Esophagus muscularis mucosa (tissue), 4 donors: ENCODE data around the gene HS3ST5. TPM values are rescaled to one million over a fixed set of nuclear protein-coding genes. Genes with fewer than 3 reads are reported as not detected.
"Not testable (repeated sequence)": the region's sequence is repeated elsewhere in the genome, so short reads cannot be mapped to it uniquely, and the experiment has no call there.

Experiments
- DNase-seq: peaks from one replicate; pipeline ENCODE4 v3.0.0-alpha.2; 2017; ENCODE audit errors: extremely low spot score
- H3K27ac ChIP-seq, 4 donors: fragments of 200-600 bp; sonication (generic); replicated peaks in 1 of 4; 1 replicate in 3 of 4; 2 replicates in 1 of 4; pipeline ENCODE4 v1.5.1; 2016 to 2019; ENCODE audit warnings: mild to moderate bottlenecking in 1 of 4
- H3K27me3 ChIP-seq, 4 donors: fragments of 200-600 bp; sonication (generic); one replicate each; pipeline versions ENCODE4 v1.5.1 to v1.6.0; 2016 to 2019
- H3K36me3 ChIP-seq, 4 donors: fragments of 200-600 bp; sonication (generic); one replicate each; pipeline ENCODE4 v1.5.1; 2016 to 2019
- H3K4me1 ChIP-seq, 4 donors: fragments of 200-600 bp; sonication (generic); one replicate each; pipeline ENCODE4 v1.5.1; 2016 to 2019
- H3K4me3 ChIP-seq, 4 donors: fragments of 200-600 bp; sonication (generic); 1 replicate in 2 of 4; 2 replicates in 2 of 4; pipeline ENCODE4 v1.5.1; 2016 to 2019; ENCODE audit warnings: mild to moderate bottlenecking in 4 of 4, moderate library complexity in 1 of 4
- H3K9me3 ChIP-seq, 4 donors: fragments of 200-600 bp; sonication (generic); 1 replicate in 3 of 4; 2 replicates in 1 of 4; pipeline ENCODE4 v1.5.1; 2016 to 2019
- EP300 ChIP-seq: sonication (generic); formaldehyde crosslinking; IDR thresholded peaks from one replicate; pipeline ENCODE4 v1.6.1; 2017; ENCODE audit warnings: antibody characterized with exemption
- POLR2A ChIP-seq: fragments of 450-650 bp; IDR thresholded peaks from one replicate; pipeline ENCODE4 v1.6.1; 2017; ENCODE audit warnings: antibody characterized with exemption, moderate library complexity, mild to moderate bottlenecking, low read depth
- POLR2AphosphoS5 ChIP-seq, 2 donors: sonication (generic); formaldehyde crosslinking; IDR thresholded peaks; one replicate each; pipeline ENCODE4 v1.6.1; 2017; ENCODE audit warnings: antibody characterized with exemption in 2 of 2
- WGBS: methylation state at CpG from one replicate; pipeline ENCODE4 v1.1.5; 2018; 5-methylcytosine and 5-hydroxymethylcytosine counted together
- intact Hi-C: fragments of 100-400 bp; cut with DNase I; formaldehyde crosslinking; loops from one replicate; pipeline ENCODE4 v1.15.1; 2023
- total RNA-seq, 4 donors: library from RNA; depleted of rRNA; stranded (reverse); fragments of >200 nt; gene quantifications; one replicate each; pipeline versions ENCODE4 v1.1.0 to v1.2.1, GENCODE V29; 2016
- TF ChIP-seq, protein P1 (sequence below), 3 experiments: fragments of 200-600 bp in 2 of 3; fragments of 450-650 bp in 1 of 3; sonication (generic) in 2 of 3; IDR thresholded peaks; one replicate each; pipeline ENCODE4 v1.5.1; 2017 to 2019; ENCODE audit warnings: antibody characterized with exemption in 3 of 3, mild to moderate bottlenecking in 2 of 3, moderate library complexity in 1 of 3

Gene HS3ST5
- total RNA-seq, 4 donors from 2014 or later = 0.13 to 0.33 TPM; not detected in 2

DNA sequence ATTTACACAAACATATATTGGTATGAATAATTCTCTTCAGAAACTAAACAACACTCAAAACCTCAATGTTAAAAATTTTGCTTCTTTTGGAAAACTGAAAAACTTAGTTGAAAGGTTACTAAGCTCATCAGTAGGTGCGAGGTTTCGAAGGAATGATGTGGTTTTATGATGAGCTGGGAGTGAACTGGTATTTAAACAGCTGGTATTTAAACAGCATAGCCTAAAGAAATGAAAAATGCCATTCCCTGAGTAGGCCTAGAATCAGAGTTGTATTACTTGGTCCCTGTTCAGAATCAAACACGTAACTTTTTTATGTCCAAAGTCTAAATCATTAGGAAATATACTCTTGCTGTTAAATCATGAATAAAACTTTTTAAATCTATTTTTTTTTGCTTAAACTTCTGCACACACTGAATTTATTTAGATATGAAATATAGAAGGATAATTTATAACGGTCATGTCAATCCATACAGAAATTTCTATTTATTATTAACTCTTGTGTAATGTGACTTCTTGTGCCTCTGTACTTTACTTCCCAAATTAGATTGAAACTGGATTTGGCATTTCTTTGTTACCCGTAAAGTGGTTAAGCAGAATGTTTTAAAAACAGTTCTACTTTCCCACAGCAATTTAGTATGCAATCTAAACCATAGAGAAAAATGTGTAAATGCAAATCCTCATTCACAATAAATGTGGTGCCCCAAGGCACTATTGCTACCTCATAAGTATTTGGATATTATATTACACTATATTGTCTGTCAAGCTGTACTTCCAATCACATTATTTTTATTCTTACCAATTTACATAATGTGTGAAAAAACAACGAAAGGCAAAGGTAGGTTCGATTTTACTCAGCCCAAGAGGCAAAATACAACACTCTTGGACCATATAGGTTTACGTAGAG is 124.1 kb downstream of the HS3ST5 start:
- H3K9me3 ChIP-seq = no peaks in the 10 kb centered on the region
- H3K4me3 ChIP-seq = no peak overlapping the region
- DNase-seq = no peak
- TF ChIP-seq, protein P1, sequence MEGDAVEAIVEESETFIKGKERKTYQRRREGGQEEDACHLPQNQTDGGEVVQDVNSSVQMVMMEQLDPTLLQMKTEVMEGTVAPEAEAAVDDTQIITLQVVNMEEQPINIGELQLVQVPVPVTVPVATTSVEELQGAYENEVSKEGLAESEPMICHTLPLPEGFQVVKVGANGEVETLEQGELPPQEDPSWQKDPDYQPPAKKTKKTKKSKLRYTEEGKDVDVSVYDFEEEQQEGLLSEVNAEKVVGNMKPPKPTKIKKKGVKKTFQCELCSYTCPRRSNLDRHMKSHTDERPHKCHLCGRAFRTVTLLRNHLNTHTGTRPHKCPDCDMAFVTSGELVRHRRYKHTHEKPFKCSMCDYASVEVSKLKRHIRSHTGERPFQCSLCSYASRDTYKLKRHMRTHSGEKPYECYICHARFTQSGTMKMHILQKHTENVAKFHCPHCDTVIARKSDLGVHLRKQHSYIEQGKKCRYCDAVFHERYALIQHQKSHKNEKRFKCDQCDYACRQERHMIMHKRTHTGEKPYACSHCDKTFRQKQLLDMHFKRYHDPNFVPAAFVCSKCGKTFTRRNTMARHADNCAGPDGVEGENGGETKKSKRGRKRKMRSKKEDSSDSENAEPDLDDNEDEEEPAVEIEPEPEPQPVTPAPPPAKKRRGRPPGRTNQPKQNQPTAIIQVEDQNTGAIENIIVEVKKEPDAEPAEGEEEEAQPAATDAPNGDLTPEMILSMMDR (IDR thresholded peaks at IDR 0.05) = no peak
- TF ChIP-seq EP300 (no peak), POLR2A (no peak), POLR2AphosphoS5 (IDR thresholded peaks at IDR 0.05) (no peak)
- no peaks in the 10 kb centered on the region for H3K27me3 ChIP-seq
- no peaks in the 10 kb centered on the region for H3K36me3 ChIP-seq
- 86% methylated on average over 8 of the region's 8 CpGs for WGBS
- no peaks in the 10 kb centered on the region for H3K4me1 ChIP-seq
- intact Hi-C loops = no loop called here
- H3K27ac ChIP-seq = no peak overlapping the region

DNA sequence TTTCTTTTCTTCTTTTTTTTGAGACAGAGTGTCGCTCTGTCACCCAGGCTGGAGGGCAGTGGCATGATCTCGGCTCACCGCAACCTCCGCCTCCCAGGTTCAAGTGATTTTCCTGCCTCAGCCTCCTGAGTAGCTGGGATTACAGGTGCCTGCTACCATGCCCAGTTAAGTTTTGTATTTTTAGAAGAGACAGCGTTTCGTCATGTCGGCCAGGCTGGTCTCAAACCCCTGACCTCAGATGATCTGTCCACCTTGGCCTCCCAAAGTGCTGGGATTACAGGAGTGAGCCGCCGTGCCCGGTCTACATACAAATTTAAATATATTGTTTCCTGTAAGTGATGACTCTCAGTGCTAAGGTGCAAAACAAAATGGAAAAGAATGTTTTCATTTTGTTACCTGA is 124.8 kb downstream of the HS3ST5 start:
- 83% methylated on average over 10 of the region's 10 CpGs for whole genome bisulfite sequencing
- H3K4me3 ChIP-seq, H3K9me3 ChIP-seq, DNase-seq, H3K36me3 ChIP-seq, intact Hi-C loops, H3K4me1 ChIP-seq, H3K27me3 ChIP-seq, H3K27ac ChIP-seq: not testable (repeated sequence)

DNA sequence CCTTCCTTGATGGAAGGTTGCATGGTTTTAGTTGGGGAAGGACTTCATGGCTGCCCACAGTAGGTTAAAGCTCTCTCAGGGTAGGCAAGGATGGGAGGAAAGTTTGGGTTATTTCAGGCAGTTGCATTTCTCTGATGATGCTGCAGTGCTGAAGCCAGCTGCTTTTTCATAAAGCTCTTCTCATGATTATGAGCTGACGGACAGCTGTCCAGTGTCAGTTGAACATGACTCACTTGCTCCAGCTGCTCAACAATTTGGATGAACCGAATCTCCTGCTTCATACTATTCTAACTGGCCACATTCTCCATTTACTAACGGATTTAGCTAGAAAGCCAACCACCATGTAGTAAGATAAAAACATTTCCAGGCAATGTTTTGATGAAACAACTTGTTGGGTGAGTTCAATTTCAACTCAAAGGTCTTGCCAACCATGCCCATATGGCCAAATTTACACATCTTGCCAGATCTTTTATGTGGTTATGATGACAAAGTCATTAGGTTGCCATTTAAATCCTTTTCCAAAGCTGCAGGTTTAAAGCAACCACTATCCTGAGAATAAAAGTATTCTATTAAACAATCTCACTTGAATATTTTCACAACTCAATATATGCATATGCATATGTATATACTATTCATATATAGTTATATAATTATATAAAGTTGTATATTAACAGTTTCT is 125.9 kb downstream of the HS3ST5 start:
- no peak for TF ChIP-seq EP300
- TF ChIP-seq, protein P1 (IDR thresholded peaks at IDR 0.05) = no peak
- TF ChIP-seq POLR2AphosphoS5 (IDR thresholded peaks at IDR 0.05) = no peak
- no peak for TF ChIP-seq POLR2A
- no peak for DNase-seq
- no peaks in the 10 kb centered on the region for H3K4me1 ChIP-seq
- H3K36me3 ChIP-seq = no peaks in the 10 kb centered on the region
- no peaks in the 10 kb centered on the region for H3K27me3 ChIP-seq
- H3K4me3 ChIP-seq = no peak overlapping the region
- no peaks in the 10 kb centered on the region for H3K9me3 ChIP-seq
- 94% methylated on average over 3 of the region's 3 CpGs for WGBS
- intact Hi-C loops = no loop called here
- no peak overlapping the region for H3K27ac ChIP-seq

DNA sequence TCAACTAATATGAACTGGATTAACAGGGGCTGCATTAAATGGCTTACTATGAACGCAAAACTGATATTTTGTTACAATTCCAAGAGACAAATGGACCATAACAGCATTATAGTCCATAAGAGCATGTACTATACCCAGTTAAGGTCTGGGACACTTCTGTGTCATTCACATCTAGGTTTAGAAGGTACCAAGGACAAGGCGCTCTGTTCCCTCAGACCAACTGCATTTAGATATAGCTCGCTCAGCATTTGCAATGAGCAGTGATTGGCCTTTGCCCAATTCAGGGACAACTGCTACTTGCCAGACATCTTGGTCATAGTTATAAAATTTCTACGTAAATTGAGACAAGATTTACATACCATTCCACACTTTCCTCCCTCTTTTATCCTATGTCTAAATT is 132.4 kb downstream of the HS3ST5 start:
- intact Hi-C loops = no loop called here
- TF ChIP-seq POLR2A (no peak), POLR2AphosphoS5 (IDR thresholded peaks at IDR 0.05) (no peak), EP300 (no peak)
- TF ChIP-seq, protein P1 (IDR thresholded peaks at IDR 0.05) = no peak
- H3K27ac ChIP-seq = no peak overlapping the region
- no peaks in the 10 kb centered on the region for H3K9me3 ChIP-seq
- H3K4me3 ChIP-seq = no peak overlapping the region
- no peaks in the 10 kb centered on the region for H3K4me1 ChIP-seq
- WGBS = 92% methylated on average over 4 of the region's 4 CpGs
- H3K36me3 ChIP-seq = no peaks in the 10 kb centered on the region
- H3K27me3 ChIP-seq = no peaks in the 10 kb centered on the region
- DNase-seq = no peak

DNA sequence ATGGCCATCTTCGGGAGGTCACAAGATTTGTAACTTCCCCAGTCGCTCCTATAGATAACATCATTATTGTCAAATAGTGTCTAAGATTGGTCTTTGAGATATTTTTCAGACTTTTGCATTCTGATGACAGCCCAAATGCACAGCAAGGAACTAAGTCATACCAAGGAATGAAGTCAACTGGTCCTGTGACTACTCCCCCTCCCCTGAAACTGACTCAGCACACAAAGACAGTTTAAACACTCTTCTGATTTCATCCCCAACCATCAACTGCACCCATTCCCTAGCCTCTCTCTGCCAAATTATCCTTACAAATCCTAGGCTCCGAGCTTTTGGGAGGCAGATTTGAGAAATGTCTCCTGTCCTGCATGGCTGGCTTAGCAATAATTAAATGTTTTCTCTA is 139.4 kb downstream of the HS3ST5 start:
- TF ChIP-seq POLR2AphosphoS5 (IDR thresholded peaks at IDR 0.05) (no peak), POLR2A (no peak), EP300 (no peak)
- TF ChIP-seq, protein P1 (IDR thresholded peaks at IDR 0.05) = no peak
- Histone ChIP-seq H3K4me1 (no peaks in the 10 kb centered on the region), H3K4me3 (no peak overlapping the region), H3K27me3 (no peaks in the 10 kb centered on the region), H3K36me3 (no peaks in the 10 kb centered on the region), H3K9me3 (no peaks in the 10 kb centered on the region), H3K27ac (no peak overlapping the region)
- no peak for DNase-seq
- 85% methylated on average over 3 of the region's 3 CpGs for WGBS
- intact Hi-C loops = no loop called here
